HEK293 (cell line): Measurements from ENCODE around the gene RHOD.

Experiments
- CTCF ChIA-PET: fragments of 350-600 bp; formaldehyde crosslinking; extraction: SDS; loops from one replicate; lab custom pipeline; 2021; ENCODE audit warnings: antibody characterized with exemption; lab: Yijun Ruan, JAX
- POLR2A ChIA-PET: fragments of 300-600 bp; formaldehyde crosslinking; extraction: SDS; loops from one replicate; lab custom pipeline; 2020; ENCODE audit warnings: antibody characterized with exemption, inconsistent platforms; lab: Yijun Ruan, JAX
- H3K27ac ChIP-seq: fragments of 200-500 bp; sonication (Bioruptor generic); 2 replicates; pipeline ENCODE4 v1.5.1; 2014; ENCODE audit warnings: low read depth, low read length, control low read depth, inconsistent platforms; ENCODE audit errors: extremely low read depth
- H3K36me3 ChIP-seq, 2 experiments: fragments of 200-500 bp in 1 of 2; sonication (Bioruptor generic) in 1 of 2; 1 replicate in 1 of 2; 2 replicates in 1 of 2; pipeline ENCODE4 v1.5.1; 2014 to 2017; ENCODE audit warnings: inconsistent platforms in 2 of 2, low read length in 2 of 2; ENCODE audit not compliant: control insufficient read depth in 2 of 2, insufficient read depth in 1 of 2
- H3K4me1 ChIP-seq: fragments of 200-500 bp; sonication (Bioruptor generic); 2 replicates; pipeline ENCODE4 v1.5.1; 2014; ENCODE audit warnings: mild to moderate bottlenecking, low read length, inconsistent platforms; ENCODE audit not compliant: control insufficient read depth, insufficient read depth
- H3K4me3 ChIP-seq: 2 replicates; pipeline ENCODE4 v1.5.1; 2011; ENCODE audit warnings: low read depth, mild to moderate bottlenecking, control low read depth, low read length, moderate library complexity
- H3K9me3 ChIP-seq: fragments of 200-500 bp; sonication (Bioruptor generic); 2 replicates; pipeline ENCODE4 v1.5.1; 2014; ENCODE audit warnings: low read depth, low read length, inconsistent platforms; ENCODE audit not compliant: control insufficient read depth, insufficient read depth
- EGR2 ChIP-seq: fragments of 450-650 bp; formaldehyde crosslinking; IDR thresholded peaks from 2 replicates; pipeline ENCODE4 v1.5.1; 2016; ENCODE audit warnings: low read depth, missing biosample characterization, missing genetic modification characterization
- PRDM10 ChIP-seq: fragments of 450-650 bp; formaldehyde crosslinking; IDR thresholded peaks from 2 replicates; pipeline ENCODE4 v1.5.1; 2016; ENCODE audit warnings: missing biosample characterization, missing genetic modification characterization
- REPIN1 ChIP-seq: fragments of 450-650 bp; formaldehyde crosslinking; IDR thresholded peaks from 2 replicates; pipeline ENCODE4 v1.5.1; 2017; ENCODE audit warnings: missing biosample characterization, missing genetic modification characterization, low read depth
- SALL2 ChIP-seq: fragments of 450-650 bp; formaldehyde crosslinking; IDR thresholded peaks from 2 replicates; pipeline ENCODE4 v1.5.0; 2017; ENCODE audit warnings: missing biosample characterization, mild to moderate bottlenecking, missing genetic modification characterization, borderline replicate concordance
- TRIM28 ChIP-seq: IDR thresholded peaks from 2 replicates; pipeline ENCODE4 v1.6.1; 2011; ENCODE audit warnings: low read length, control low read depth, borderline replicate concordance
- ZBTB1 ChIP-seq: fragments of 450-650 bp; formaldehyde crosslinking; IDR thresholded peaks from 2 replicates; pipeline ENCODE4 v1.5.1; 2016; ENCODE audit warnings: missing biosample characterization, missing genetic modification characterization
- ZBTB20 ChIP-seq: fragments of 450-650 bp; formaldehyde crosslinking; IDR thresholded peaks from 2 replicates; pipeline ENCODE4 v1.5.1; 2016; ENCODE audit warnings: missing biosample characterization, missing genetic modification characterization
- ZBTB26 ChIP-seq: fragments of 450-650 bp; formaldehyde crosslinking; optimal IDR thresholded peaks from 2 replicates; pipeline ENCODE3; 2016; ENCODE audit warnings: missing biosample characterization, mild to moderate bottlenecking, missing genetic modification characterization
- ZBTB44 ChIP-seq: fragments of 450-650 bp; IDR thresholded peaks from 2 replicates; pipeline ENCODE4 v1.5.1; 2018; ENCODE audit warnings: missing biosample characterization, mild to moderate bottlenecking, missing genetic modification characterization
- ZFP41 ChIP-seq: fragments of 450-650 bp; formaldehyde crosslinking; IDR thresholded peaks from 2 replicates; pipeline ENCODE4 v1.5.1; 2016; ENCODE audit warnings: missing biosample characterization, missing genetic modification characterization, borderline replicate concordance
- ZNF10 ChIP-seq: fragments of 450-650 bp; formaldehyde crosslinking; IDR thresholded peaks from 2 replicates; pipeline ENCODE4 v1.5.1; 2017; ENCODE audit warnings: missing biosample characterization, missing genetic modification characterization
- ZNF19 ChIP-seq: fragments of 450-650 bp; formaldehyde crosslinking; IDR thresholded peaks from 2 replicates; pipeline ENCODE4; 2016; ENCODE audit warnings: missing biosample characterization, missing genetic modification characterization, low read depth
- ZNF2 ChIP-seq: fragments of 450-650 bp; formaldehyde crosslinking; IDR thresholded peaks from 2 replicates; pipeline ENCODE4 v1.5.1; 2016; ENCODE audit warnings: missing biosample characterization, missing genetic modification characterization
- ZNF223 ChIP-seq: fragments of 450-650 bp; formaldehyde crosslinking; IDR thresholded peaks from 2 replicates; pipeline ENCODE4 v1.5.1; 2016; ENCODE audit warnings: missing biosample characterization, missing genetic modification characterization
- ZNF23 ChIP-seq: fragments of 450-650 bp; formaldehyde crosslinking; IDR thresholded peaks from 2 replicates; pipeline ENCODE4 v1.5.1; 2016; ENCODE audit warnings: missing biosample characterization, missing genetic modification characterization, borderline replicate concordance
- ZNF266 ChIP-seq: fragments of 450-650 bp; formaldehyde crosslinking; IDR thresholded peaks from 2 replicates; pipeline ENCODE4 v1.5.1; 2016; ENCODE audit warnings: missing biosample characterization, missing genetic modification characterization, low read depth
- ZNF311 ChIP-seq: fragments of 450-650 bp; formaldehyde crosslinking; IDR thresholded peaks from 2 replicates; pipeline ENCODE4 v1.5.1; 2017; ENCODE audit warnings: missing biosample characterization, missing genetic modification characterization, borderline replicate concordance
- ZNF354C ChIP-seq: fragments of 450-650 bp; formaldehyde crosslinking; IDR thresholded peaks from 2 replicates; pipeline ENCODE4 v1.5.1; 2016; ENCODE audit warnings: missing biosample characterization, missing genetic modification characterization, low read depth, borderline replicate concordance
- ZNF426 ChIP-seq: fragments of 450-650 bp; formaldehyde crosslinking; IDR thresholded peaks from 2 replicates; pipeline ENCODE4 v1.5.1; 2017; ENCODE audit warnings: missing biosample characterization, missing genetic modification characterization, mild to moderate bottlenecking, inconsistent platforms, moderate library complexity
- ZNF433 ChIP-seq: fragments of 450-650 bp; formaldehyde crosslinking; IDR thresholded peaks from 2 replicates; pipeline ENCODE4 v1.5.1; 2016; ENCODE audit warnings: missing biosample characterization, missing genetic modification characterization, low read depth
- ZNF571 ChIP-seq: fragments of 450-650 bp; formaldehyde crosslinking; IDR thresholded peaks from 2 replicates; pipeline ENCODE4 v1.5.0; 2017; ENCODE audit warnings: missing biosample characterization, missing genetic modification characterization
- ZNF600 ChIP-seq: fragments of 450-650 bp; formaldehyde crosslinking; IDR thresholded peaks from 2 replicates; pipeline ENCODE4 v1.5.1; 2016; ENCODE audit warnings: missing biosample characterization, missing genetic modification characterization
- ZNF768 ChIP-seq: fragments of 450-650 bp; formaldehyde crosslinking; IDR thresholded peaks from 2 replicates; pipeline ENCODE4 v1.5.1; 2018; ENCODE audit warnings: missing biosample characterization, mild to moderate bottlenecking, missing genetic modification characterization
- ZNF791 ChIP-seq: fragments of 450-650 bp; formaldehyde crosslinking; IDR thresholded peaks from 2 replicates; pipeline ENCODE4 v1.5.1; 2016; ENCODE audit warnings: missing biosample characterization, missing genetic modification characterization
- ZSCAN16 ChIP-seq: fragments of 450-650 bp; formaldehyde crosslinking; IDR thresholded peaks from 2 replicates; pipeline ENCODE4 v1.5.1; 2016; ENCODE audit warnings: missing biosample characterization, missing genetic modification characterization
- TF ChIP-seq, protein P1 (sequence below): fragments of 450-650 bp; formaldehyde crosslinking; IDR thresholded peaks from 2 replicates; pipeline ENCODE4 v1.5.1; 2016; ENCODE audit warnings: missing biosample characterization, missing genetic modification characterization
- TF ChIP-seq, protein P2 (sequence below): fragments of 450-650 bp; formaldehyde crosslinking; IDR thresholded peaks from 2 replicates; pipeline ENCODE4 v1.5.1; 2017; ENCODE audit warnings: missing biosample characterization, missing genetic modification characterization

RHOD gene

DNA sequence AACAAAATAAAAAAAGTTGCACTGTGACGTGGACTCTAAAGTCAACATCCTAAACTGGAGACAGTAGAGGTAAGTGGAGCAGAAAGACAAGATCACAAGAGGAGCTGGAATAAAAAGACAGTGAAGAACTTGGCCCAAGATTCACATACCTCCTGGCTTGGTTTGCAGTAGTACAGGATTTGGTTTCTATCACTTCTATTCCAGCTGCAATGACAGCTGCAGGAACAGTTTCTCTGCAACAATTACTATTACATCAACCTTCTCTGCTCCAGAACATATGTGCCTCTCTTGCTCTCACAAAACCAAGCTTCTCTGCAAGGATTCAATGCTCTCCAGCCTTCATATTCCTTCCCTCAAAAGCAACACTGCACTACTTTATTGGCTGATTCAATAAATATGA is 54.6 kb downstream of the RHOD start:
- Histone ChIP-seq H3K4me3 (no peak overlapping the region), H3K36me3 (no peaks in the 10 kb centered on the region), H3K4me1 (no peaks in the 10 kb centered on the region), H3K27ac (no peak overlapping the region), H3K9me3 (no peaks in the 10 kb centered on the region)
- TF ChIP-seq ZBTB44 (tag by site-specific recombination) (0 out of 2 replicates have a peak, but pooled peaks have one; percentile 49), ZNF10 (tag by site-specific recombination) (no peak), PRDM10 (tag by site-specific recombination) (peak; percentile 90), ZBTB26 (tag by site-specific recombination) (no peak), TRIM28 (no peak), ZNF768 (tag by site-specific recombination) (no peak), ZNF426 (tag by site-specific recombination) (no peak), EGR2 (tag by site-specific recombination) (no peak), ZBTB20 (no peak), ZNF23 (tag by site-specific recombination) (no peak), ZFP41 (tag by site-specific recombination) (no peak), ZNF433 (tag by site-specific recombination) (no peak), ZNF600 (0 out of 2 replicates have a peak, but pooled peaks have one; percentile 21), ZNF571 (tag by site-specific recombination) (no peak), SALL2 (tag by site-specific recombination) (no peak), ZNF2 (tag by site-specific recombination) (no peak), ZNF223 (tag by site-specific recombination) (no peak), REPIN1 (tag by site-specific recombination) (no peak), ZBTB1 (tag by site-specific recombination) (no peak), ZNF791 (no peak), ZNF19 (tag by site-specific recombination) (no peak), ZNF266 (tag by site-specific recombination) (no peak), ZSCAN16 (tag by site-specific recombination) (no peak), ZNF354C (tag by site-specific recombination) (no peak), ZNF311 (tag by site-specific recombination) (no peak)
- TF ChIP-seq, protein P1, sequence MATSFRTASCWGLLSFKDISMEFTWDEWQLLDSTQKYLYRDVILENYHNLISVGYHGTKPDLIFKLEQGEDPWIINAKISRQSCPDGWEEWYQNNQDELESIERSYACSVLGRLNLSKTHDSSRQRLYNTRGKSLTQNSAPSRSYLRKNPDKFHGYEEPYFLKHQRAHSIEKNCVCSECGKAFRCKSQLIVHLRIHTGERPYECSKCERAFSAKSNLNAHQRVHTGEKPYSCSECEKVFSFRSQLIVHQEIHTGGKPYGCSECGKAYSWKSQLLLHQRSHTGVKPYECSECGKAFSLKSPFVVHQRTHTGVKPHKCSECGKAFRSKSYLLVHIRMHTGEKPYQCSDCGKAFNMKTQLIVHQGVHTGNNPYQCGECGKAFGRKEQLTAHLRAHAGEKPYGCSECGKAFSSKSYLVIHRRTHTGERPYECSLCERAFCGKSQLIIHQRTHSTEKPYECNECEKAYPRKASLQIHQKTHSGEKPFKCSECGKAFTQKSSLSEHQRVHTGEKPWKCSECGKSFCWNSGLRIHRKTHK (tag by site-specific recombination), result no peak
- TF ChIP-seq, protein P2, sequence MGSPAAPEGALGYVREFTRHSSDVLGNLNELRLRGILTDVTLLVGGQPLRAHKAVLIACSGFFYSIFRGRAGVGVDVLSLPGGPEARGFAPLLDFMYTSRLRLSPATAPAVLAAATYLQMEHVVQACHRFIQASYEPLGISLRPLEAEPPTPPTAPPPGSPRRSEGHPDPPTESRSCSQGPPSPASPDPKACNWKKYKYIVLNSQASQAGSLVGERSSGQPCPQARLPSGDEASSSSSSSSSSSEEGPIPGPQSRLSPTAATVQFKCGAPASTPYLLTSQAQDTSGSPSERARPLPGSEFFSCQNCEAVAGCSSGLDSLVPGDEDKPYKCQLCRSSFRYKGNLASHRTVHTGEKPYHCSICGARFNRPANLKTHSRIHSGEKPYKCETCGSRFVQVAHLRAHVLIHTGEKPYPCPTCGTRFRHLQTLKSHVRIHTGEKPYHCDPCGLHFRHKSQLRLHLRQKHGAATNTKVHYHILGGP (tag by site-specific recombination), result no peak
- ChIA-PET CTCF (interaction anchor here (0.7 to 1.4 kb wide), 2 partner anchors 30 to 151 kb away, joined by 3 to 5 read pairs; no protein-coding TSS in a partner anchor), POLR2A (interaction anchor here (0.6 kb wide), 1 partner anchor 221 kb away, joined by 3 read pairs; no protein-coding TSS in a partner anchor)
